HG03066 (cell line): ENCODE data around the gene GARIN5A.

Source experiments
- ATAC-seq: cut with Tn5 transposase; IDR thresholded peaks from one replicate; pipeline ENCODE4 v1.9.1; 2021; ENCODE audit warnings: low read depth; ENCODE audit not compliant: unreplicated experiment

GARIN5A gene

GRCh38 chr19:50437862-50438449 is 38.7 kb downstream of the GARIN5A start:
- no peak for ATAC-seq

- no peak for ATAC-seq
Observed at GRCh38 chr19:50435627-50436026, 41.0 kb downstream of the GARIN5A start.

- ATAC-seq = no peak
Observed at GRCh38 chr19:50435221-50435620, 41.4 kb downstream of the GARIN5A start.

GRCh38 chr19:50434525-50434924 is 42.1 kb downstream of the GARIN5A start:
- ATAC-seq = no peak

- ATAC-seq = no peak
Observed at GRCh38 chr19:50433201-50434180, 43.2 kb downstream of the GARIN5A start.

- no peak for ATAC-seq
Observed at GRCh38 chr19:50432221-50433028, 44.2 kb downstream of the GARIN5A start, which contains the start of gene MYBPC2. MYBPC2 (plus strand) TSS chr19:50432892; CDS start chr19:50432954, 62 bp downstream.

- peak; percentile 53 for ATAC-seq
Observed at GRCh38 chr19:50431343-50432220, 45.1 kb downstream of the GARIN5A start.

- no peak for ATAC-seq
Observed at GRCh38 chr19:50430888-50431342, 45.7 kb downstream of the GARIN5A start.

GRCh38 chr19:50428772-50429463 is 47.7 kb downstream of the GARIN5A start:
- no peak for ATAC-seq

- no peak for ATAC-seq
Observed at GRCh38 chr19:50427997-50428425, 48.6 kb downstream of the GARIN5A start.

- ATAC-seq = no peak
Observed at GRCh38 chr19:50427318-50427925, 49.2 kb downstream of the GARIN5A start.

GRCh38 chr19:50425581-50425980 is 51.1 kb downstream of the GARIN5A start:
- ATAC-seq = no peak

- no peak for ATAC-seq
Observed at GRCh38 chr19:50423279-50424113, 53.2 kb downstream of the GARIN5A start.

GRCh38 chr19:50422397-50423278 is 54.0 kb downstream of the GARIN5A start:
- no peak for ATAC-seq

- ATAC-seq = no peak
Observed at GRCh38 chr19:50420808-50421207, 55.8 kb downstream of the GARIN5A start.

- no peak for ATAC-seq
Observed at GRCh38 chr19:50420127-50420526, 56.5 kb downstream of the GARIN5A start.

GRCh38 chr19:50419580-50420035 is 57.0 kb downstream of the GARIN5A start:
- no peak for ATAC-seq
